Neutrophil (primary cell): ENCODE data around the gene P2RY11.

Source experiments
- H3K27ac ChIP-seq: fragments of 200-600 bp; sonication (generic); 2 replicates; pipeline ENCODE4 v1.5.1; 2016; ENCODE audit warnings: mild to moderate bottlenecking, moderate library complexity
- H3K27me3 ChIP-seq: fragments of 200-600 bp; sonication (generic); 2 replicates; pipeline ENCODE4 v1.6.0; 2016; ENCODE audit warnings: mild to moderate bottlenecking
- H3K36me3 ChIP-seq: fragments of 200-600 bp; sonication (generic); 2 replicates; pipeline ENCODE4 v1.5.1; 2017
- H3K4me1 ChIP-seq, 2 experiments: fragments of 200-600 bp in 1 of 2; sonication (generic) in 1 of 2; 1 replicate in 1 of 2; 2 replicates in 1 of 2; pipeline versions ENCODE4 v1.5.1 to v1.6.1; 2013 to 2016; ENCODE audit warnings: low read depth in 1 of 2, low read length in 1 of 2, mild to moderate bottlenecking in 1 of 2, moderate library complexity in 1 of 2; ENCODE audit not compliant: control insufficient read depth in 1 of 2, insufficient read depth in 1 of 2
- H3K4me3 ChIP-seq, 2 experiments: fragments of 200-600 bp in 1 of 2; sonication (generic) in 1 of 2; 1 replicate in 1 of 2; 2 replicates in 1 of 2; pipeline ENCODE4 v1.5.1; 2013 to 2016; ENCODE audit warnings: low read depth in 1 of 2, low read length in 1 of 2, mild to moderate bottlenecking in 1 of 2, moderate library complexity in 1 of 2
- H3K9me3 ChIP-seq: fragments of 200-600 bp; sonication (generic); 2 replicates; pipeline ENCODE4 v1.5.1; 2016
- TF ChIP-seq, protein P1 (sequence below): fragments of 200-600 bp; sonication (generic); IDR thresholded peaks from 2 replicates; pipeline ENCODE4 v1.5.1; 2016; ENCODE audit warnings: antibody characterized with exemption

P2RY11 gene

GRCh38 chr19:10074153-10074552, 37.3 kb upstream of the P2RY11 start:
- Histone ChIP-seq H3K36me3 (no peaks in the 10 kb centered on the region), H3K9me3 (no peaks in the 10 kb centered on the region), H3K27me3 (no peaks in the 10 kb centered on the region), H3K4me3 (no peak overlapping the region), H3K4me1 (no peaks in the 10 kb centered on the region), H3K27ac (no peak overlapping the region)
- TF ChIP-seq, protein P1, sequence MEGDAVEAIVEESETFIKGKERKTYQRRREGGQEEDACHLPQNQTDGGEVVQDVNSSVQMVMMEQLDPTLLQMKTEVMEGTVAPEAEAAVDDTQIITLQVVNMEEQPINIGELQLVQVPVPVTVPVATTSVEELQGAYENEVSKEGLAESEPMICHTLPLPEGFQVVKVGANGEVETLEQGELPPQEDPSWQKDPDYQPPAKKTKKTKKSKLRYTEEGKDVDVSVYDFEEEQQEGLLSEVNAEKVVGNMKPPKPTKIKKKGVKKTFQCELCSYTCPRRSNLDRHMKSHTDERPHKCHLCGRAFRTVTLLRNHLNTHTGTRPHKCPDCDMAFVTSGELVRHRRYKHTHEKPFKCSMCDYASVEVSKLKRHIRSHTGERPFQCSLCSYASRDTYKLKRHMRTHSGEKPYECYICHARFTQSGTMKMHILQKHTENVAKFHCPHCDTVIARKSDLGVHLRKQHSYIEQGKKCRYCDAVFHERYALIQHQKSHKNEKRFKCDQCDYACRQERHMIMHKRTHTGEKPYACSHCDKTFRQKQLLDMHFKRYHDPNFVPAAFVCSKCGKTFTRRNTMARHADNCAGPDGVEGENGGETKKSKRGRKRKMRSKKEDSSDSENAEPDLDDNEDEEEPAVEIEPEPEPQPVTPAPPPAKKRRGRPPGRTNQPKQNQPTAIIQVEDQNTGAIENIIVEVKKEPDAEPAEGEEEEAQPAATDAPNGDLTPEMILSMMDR = no peak

DNA sequence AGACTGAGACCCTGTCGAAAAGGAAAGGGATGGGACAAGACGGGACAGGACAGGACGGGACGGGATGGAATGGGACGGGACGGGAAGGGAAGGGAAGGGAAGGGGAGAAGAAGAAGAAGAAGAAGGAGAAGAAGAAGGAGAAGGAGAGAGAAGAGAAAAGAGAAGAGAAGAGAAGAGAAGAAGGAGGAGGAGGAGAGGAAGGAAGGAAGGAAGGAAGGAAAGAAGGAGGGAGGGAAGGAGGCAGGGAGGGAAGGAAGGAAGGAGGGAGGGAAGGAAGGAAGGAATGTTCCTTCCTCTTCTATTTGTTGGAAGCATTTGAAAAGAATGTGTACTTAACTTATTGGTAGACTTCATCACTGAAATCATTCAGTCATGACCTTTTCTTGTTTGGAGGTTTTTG, 35.0 kb upstream of the P2RY11 start:
- no peak overlapping the region for H3K27ac ChIP-seq
- no peaks in the 10 kb centered on the region for H3K36me3 ChIP-seq
- no peaks in the 10 kb centered on the region for H3K4me1 ChIP-seq
- TF ChIP-seq, protein P1 = no peak
- no peak overlapping the region for H3K4me3 ChIP-seq
- no peaks in the 10 kb centered on the region for H3K27me3 ChIP-seq
- H3K9me3 ChIP-seq = no peaks in the 10 kb centered on the region

GRCh38 chr19:10078329-10078728, 33.2 kb upstream of the P2RY11 start:
- Histone ChIP-seq H3K4me1 (no peaks in the 10 kb centered on the region), H3K4me3 (no peak overlapping the region), H3K36me3 (no peaks in the 10 kb centered on the region), H3K9me3 (no peaks in the 10 kb centered on the region), H3K27me3 (peaks cover 7% of the 10 kb centered on the region), H3K27ac (no peak overlapping the region)
- TF ChIP-seq, protein P1 = no peak

DNA sequence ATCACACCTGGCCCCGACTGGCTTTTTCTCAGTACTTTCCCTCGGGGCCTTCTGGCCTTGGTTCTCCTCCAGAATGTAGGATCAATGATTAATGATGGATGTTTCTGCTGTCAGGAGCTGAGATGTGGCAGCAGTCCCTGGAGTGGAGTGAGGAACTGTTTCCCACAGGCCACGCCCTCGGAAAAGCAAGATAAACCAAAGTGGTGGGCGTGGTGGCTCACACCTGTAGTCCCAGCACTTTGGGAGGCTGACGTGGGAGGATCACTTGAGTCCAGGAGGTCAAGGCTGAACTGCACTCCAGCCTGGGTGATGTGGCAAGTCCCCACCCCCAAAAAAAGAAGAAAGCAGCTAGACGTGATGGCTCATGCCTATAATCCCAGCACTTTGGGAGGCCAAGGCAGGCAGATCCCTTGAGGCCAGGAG, 32.5 kb upstream of the P2RY11 start:
- no peak overlapping the region for H3K27ac ChIP-seq
- H3K9me3 ChIP-seq = no peaks in the 10 kb centered on the region
- H3K4me3 ChIP-seq = no peak overlapping the region
- H3K36me3 ChIP-seq = no peaks in the 10 kb centered on the region
- H3K4me1 ChIP-seq = no peaks in the 10 kb centered on the region
- TF ChIP-seq, protein P1 = no peak
- peaks cover 11% of the 10 kb centered on the region for H3K27me3 ChIP-seq

GRCh38 chr19:10083911-10084310, 27.6 kb upstream of the P2RY11 start:
- no peaks in the 10 kb centered on the region for H3K36me3 ChIP-seq
- H3K27me3 ChIP-seq = peaks cover 11% of the 10 kb centered on the region
- peaks cover 16 to 18% of the 10 kb centered on the region in 2 experiments for H3K4me1 ChIP-seq
- H3K4me3 ChIP-seq = no peak overlapping the region
- TF ChIP-seq, protein P1 = no peak
- H3K27ac ChIP-seq = no peak overlapping the region
- H3K9me3 ChIP-seq = no peaks in the 10 kb centered on the region

GRCh38 chr19:10084803-10085202, 26.7 kb upstream of the P2RY11 start:
- peaks cover 11% of the 10 kb centered on the region for H3K27me3 ChIP-seq
- H3K36me3 ChIP-seq = peaks cover 8% of the 10 kb centered on the region
- peaks cover 16 to 18% of the 10 kb centered on the region in 2 experiments for H3K4me1 ChIP-seq
- TF ChIP-seq, protein P1 = no peak
- no peak overlapping the region for H3K4me3 ChIP-seq
- H3K9me3 ChIP-seq = no peaks in the 10 kb centered on the region
- no peak overlapping the region for H3K27ac ChIP-seq
